CD4-positive, alpha-beta T cell (primary cell): ENCODE data around the gene TMEM94. TPM values are rescaled to one million over a fixed set of nuclear protein-coding genes. Genes with fewer than 3 reads are reported as not detected.

Experiments
- ATAC-seq: fragments of 200-7000 bp; cut with Tn5 transposase; one replicate; pipeline ENCODE4 v1.10.0; 2022; ENCODE audit warnings: mild to moderate bottlenecking; ENCODE audit not compliant: poor library complexity
- CTCF ChIA-PET: fragments of 350-600 bp; sonication (Branson Sonifier 250); formaldehyde crosslinking; loops from one replicate; lab custom pipeline; 2021; ENCODE audit warnings: antibody characterized with exemption, inconsistent platforms; lab: Charles Lee
- POLR2A ChIA-PET: fragments of 350-600 bp; sonication (Branson Sonifier 250); formaldehyde crosslinking; loops from one replicate; lab custom pipeline; 2021; ENCODE audit warnings: antibody characterized with exemption, inconsistent platforms; lab: Charles Lee
- DNase-seq, 14 experiments: peaks; one replicate each; pipeline ENCODE4 v3.0.0-alpha.2; 2013 to 2020; ENCODE audit warnings: mixed read lengths in 2 of 14
- H3K27ac ChIP-seq, 2 donors: one replicate each; pipeline versions ENCODE4 v1.5.1 to v1.7.0; 2013; ENCODE audit warnings: low read length in 2 of 2, low read depth in 1 of 2, mild to moderate bottlenecking in 1 of 2
- H3K27me3 ChIP-seq, 2 experiments: 1 replicate in 1 of 2; 2 replicates in 1 of 2; pipeline versions ENCODE4 v1.6.1 to v1.7.0; 2013; ENCODE audit warnings: low read length in 2 of 2, control low read depth in 1 of 2, mild to moderate bottlenecking in 1 of 2, moderate library complexity in 1 of 2; ENCODE audit not compliant: insufficient read depth in 2 of 2, control insufficient read depth in 1 of 2
- H3K36me3 ChIP-seq: one replicate; pipeline ENCODE4 v1.6.1; 2013; ENCODE audit warnings: low read length, control low read depth; ENCODE audit not compliant: insufficient read depth
- H3K4me1 ChIP-seq: one replicate; pipeline ENCODE4 v1.6.1; 2013; ENCODE audit warnings: low read length, control low read depth; ENCODE audit not compliant: insufficient read depth
- H3K4me3 ChIP-seq: one replicate; pipeline ENCODE4 v1.5.1; 2013; ENCODE audit warnings: mild to moderate bottlenecking, low read length, moderate library complexity
- H3K9me3 ChIP-seq, 2 experiments: 1 replicate in 1 of 2; 2 replicates in 1 of 2; pipeline versions ENCODE4 v1.6.1 to v1.7.0; 2013; ENCODE audit warnings: low read length in 2 of 2, mild to moderate bottlenecking in 2 of 2, control low read depth in 1 of 2, moderate library complexity in 1 of 2; ENCODE audit not compliant: control insufficient read depth in 1 of 2, insufficient read depth in 1 of 2
- H3K27ac Mint-ChIP-seq: one replicate; pipeline ENCODE4 v1.8.0; 2020; ENCODE audit warnings: mixed read lengths
- H3K27me3 Mint-ChIP-seq: one replicate; pipeline ENCODE4 v1.8.0; 2021; ENCODE audit warnings: mixed read lengths
- H3K36me3 Mint-ChIP-seq: one replicate; pipeline ENCODE4 v1.8.0; 2021; ENCODE audit warnings: low read depth, mixed read lengths
- H3K4me1 Mint-ChIP-seq: one replicate; pipeline ENCODE4 v1.8.0; 2021; ENCODE audit warnings: low read depth, mixed read lengths
- H3K4me3 Mint-ChIP-seq: one replicate; pipeline ENCODE4 v1.8.0; 2020; ENCODE audit warnings: mild to moderate bottlenecking, mixed read lengths
- H3K9me3 Mint-ChIP-seq: one replicate; pipeline ENCODE4 v1.8.0; 2020; ENCODE audit warnings: mixed read lengths
- CTCF ChIP-seq: fragments of 200-600 bp; IDR thresholded peaks from one replicate; pipeline ENCODE4 v1.8.0; 2022; ENCODE audit warnings: antibody characterized with exemption, mild to moderate bottlenecking
- intact Hi-C, 2 experiments: fragments of 100-400 bp; cut with DNase I in 1 of 2; cut with micrococcal nuclease in 1 of 2; formaldehyde crosslinking; loops; one replicate each; pipeline versions ENCODE4 v1.15.1 to v1.9.0; 2023 to 2025; cut with DNase I, micrococcal nuclease
- total RNA-seq, 174 experiments: library from RNA in 2 of 174; stranded (reverse) in 2 of 174; gene quantifications; one replicate each; pipeline ENCODE4 v1.2.3 and lab custom pipeline; 2021 to 2026

Gene TMEM94
- total RNA-seq, 2 experiments from 2014 or later: 52.8 to 57.3 TPM

GRCh38 chr17:75499313-75500022 is 43.0 kb downstream of the TMEM94 start:
- no peak for DNase-seq
- no peaks in the 10 kb centered on the region for H3K9me3 Mint-ChIP-seq
- H3K9me3 ChIP-seq: no peaks in the 10 kb centered on the region
- H3K4me1 ChIP-seq: peaks cover 9% of the 10 kb centered on the region
- no peak overlapping the region for H3K27ac Mint-ChIP-seq
- ChIA-PET CTCF (no interaction called here), POLR2A (interaction anchor here (0.7 kb wide), 2 partner anchors 12 to 43 kb away, joined by 3 read pairs; partner anchors contain the start of gene TMEM94)
- no peaks in the 10 kb centered on the region for H3K27me3 ChIP-seq
- no peak overlapping the region for H3K4me3 Mint-ChIP-seq
- no peak overlapping the region for H3K27ac ChIP-seq
- TF ChIP-seq CTCF: no peak
- no peak for ATAC-seq
- H3K4me3 ChIP-seq: no peak overlapping the region
- peaks cover 40% of the 10 kb centered on the region for H3K36me3 Mint-ChIP-seq
- H3K27me3 Mint-ChIP-seq: no peaks in the 10 kb centered on the region
- intact Hi-C loops: no loop called here
- H3K4me1 Mint-ChIP-seq: peaks cover 9% of the 10 kb centered on the region
- H3K36me3 ChIP-seq: peaks cover 36% of the 10 kb centered on the region

GRCh38 chr17:75500419-75501216 is 44.2 kb downstream of the TMEM94 start:
- H3K27ac ChIP-seq: no peak overlapping the region
- Mint-ChIP-seq H3K4me1 (peaks cover 9% of the 10 kb centered on the region), H3K27me3 (no peaks in the 10 kb centered on the region), H3K4me3 (no peak overlapping the region), H3K36me3 (peaks cover 31% of the 10 kb centered on the region), H3K9me3 (no peaks in the 10 kb centered on the region), H3K27ac (no peak overlapping the region)
- POLR2A ChIA-PET: interaction anchor here (0.8 kb wide), 1 partner anchor 25 kb away, joined by 3 read pairs; the partner anchor contains the start of gene LLGL2
- H3K4me3 ChIP-seq: no peak overlapping the region
- H3K4me1 ChIP-seq: peaks cover 9% of the 10 kb centered on the region
- no peak for ATAC-seq
- intact Hi-C loops: no loop called here
- H3K36me3 ChIP-seq: peaks cover 27% of the 10 kb centered on the region
- no peak for TF ChIP-seq CTCF
- CTCF ChIA-PET: no interaction called here
- DNase-seq: no peak
- no peaks in the 10 kb centered on the region for H3K27me3 ChIP-seq
- no peaks in the 10 kb centered on the region for H3K9me3 ChIP-seq

- Histone ChIP-seq H3K27ac (no peak overlapping the region), H3K36me3 (peaks cover 21% of the 10 kb centered on the region), H3K9me3 (no peaks in the 10 kb centered on the region), H3K27me3 (no peaks in the 10 kb centered on the region), H3K4me3 (no peak overlapping the region), H3K4me1 (peaks cover 9% of the 10 kb centered on the region)
- H3K27me3 Mint-ChIP-seq: no peaks in the 10 kb centered on the region
- H3K4me1 Mint-ChIP-seq: peaks cover 9% of the 10 kb centered on the region
- ChIA-PET POLR2A (interaction anchor here (0.8 kb wide), 1 partner anchor 24 kb away, joined by 3 read pairs; the partner anchor contains the start of gene LLGL2), CTCF (no interaction called here)
- DNase-seq (no peak), ATAC-seq (no peak)
- no peak overlapping the region for H3K4me3 Mint-ChIP-seq
- peaks cover 26% of the 10 kb centered on the region for H3K36me3 Mint-ChIP-seq
- H3K9me3 Mint-ChIP-seq: no peaks in the 10 kb centered on the region
- no peak overlapping the region for H3K27ac Mint-ChIP-seq
- intact Hi-C loops: no loop called here
- no peak for TF ChIP-seq CTCF
These were observed 45.1 kb downstream of the TMEM94 start for GRCh38 chr17:75501378-75502071.
